NCI-H2107 treated with DMSO at 0.1 percent for 48 hours (cell line): ENCODE measurements around the gene HAUS7.

ENCODE experiments used
- DNase-seq: peaks from one replicate; lab custom pipeline; 2025; ENCODE audit not compliant: unreplicated experiment; lab: John Stamatoyannopoulos, UW

HAUS7 gene

DNA sequence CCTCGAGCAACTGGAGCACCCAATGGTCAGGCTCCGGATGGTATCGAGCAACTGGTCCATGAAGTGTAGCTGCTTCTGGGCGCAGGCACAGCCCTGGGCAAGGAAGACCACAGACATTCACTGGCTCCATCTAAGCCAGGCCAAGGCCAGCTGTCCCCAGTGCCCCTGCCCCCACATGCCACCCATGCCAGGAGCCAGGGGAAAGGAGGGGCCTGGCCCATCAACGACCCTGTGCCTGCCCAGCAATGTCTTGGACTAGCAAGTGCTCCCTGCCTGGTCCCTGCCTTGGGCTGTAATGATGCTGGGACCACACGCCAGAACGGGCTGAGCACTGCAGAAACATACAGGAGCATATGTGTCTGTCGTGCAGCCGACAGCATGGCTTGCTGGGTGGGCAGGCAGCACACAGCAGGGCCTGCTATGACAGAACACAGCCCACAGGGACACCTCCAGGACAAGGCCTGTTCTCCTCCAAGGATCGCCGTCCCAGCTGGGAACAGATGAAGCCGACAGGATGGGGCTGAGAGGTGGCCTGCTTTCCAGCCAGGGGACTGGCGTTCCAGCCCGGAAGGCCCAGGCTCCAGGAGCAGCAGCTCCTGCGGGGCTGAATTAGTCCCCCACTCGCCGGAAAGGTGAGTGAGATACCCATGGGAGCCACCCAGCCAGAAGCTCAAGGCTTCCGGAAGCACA lies 13.1 kb downstream of the HAUS7 start:
- DNase-seq = no peak

DNA sequence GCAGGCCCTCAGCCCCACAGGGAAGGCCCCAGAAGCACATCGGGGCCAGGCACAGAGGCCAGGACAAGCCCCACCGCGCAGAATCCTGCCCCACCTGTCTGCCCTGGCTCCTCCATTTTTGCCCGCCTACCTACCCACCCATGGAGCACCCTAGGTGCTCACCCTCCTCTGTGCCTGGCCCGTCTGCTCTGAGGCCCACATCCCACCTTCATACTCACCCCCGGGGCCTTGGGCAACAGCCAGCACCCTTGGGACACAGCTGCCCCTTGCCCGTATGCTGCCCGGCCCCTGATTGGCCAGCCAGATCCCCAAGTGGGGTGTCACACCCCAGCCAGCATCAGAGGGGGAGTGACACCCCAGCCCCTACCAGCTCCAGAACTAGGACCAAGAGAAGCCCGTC lies 13.7 kb downstream of the HAUS7 start:
- DNase-seq = no peak

DNA sequence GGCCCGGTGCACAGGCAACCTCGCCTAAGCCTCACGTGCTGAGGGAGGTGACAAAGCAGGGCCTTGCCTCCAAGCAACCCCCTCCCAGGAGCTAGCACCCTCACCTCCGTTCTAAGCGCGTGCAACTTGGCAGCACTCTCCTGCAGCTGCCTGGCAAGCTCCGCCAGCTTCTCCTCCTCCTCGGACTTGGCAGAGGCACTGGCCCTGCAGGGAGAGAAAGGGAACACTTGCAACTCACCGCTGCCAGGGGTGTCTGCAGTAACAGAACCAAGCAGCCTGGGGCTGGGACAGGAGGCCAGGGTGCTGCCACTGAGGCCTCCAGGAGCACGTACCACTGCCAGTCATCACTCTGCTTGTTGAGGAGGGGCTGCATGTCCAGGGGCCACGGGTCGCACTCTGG lies 14.2 kb downstream of the HAUS7 start:
- DNase-seq = no peak

DNA sequence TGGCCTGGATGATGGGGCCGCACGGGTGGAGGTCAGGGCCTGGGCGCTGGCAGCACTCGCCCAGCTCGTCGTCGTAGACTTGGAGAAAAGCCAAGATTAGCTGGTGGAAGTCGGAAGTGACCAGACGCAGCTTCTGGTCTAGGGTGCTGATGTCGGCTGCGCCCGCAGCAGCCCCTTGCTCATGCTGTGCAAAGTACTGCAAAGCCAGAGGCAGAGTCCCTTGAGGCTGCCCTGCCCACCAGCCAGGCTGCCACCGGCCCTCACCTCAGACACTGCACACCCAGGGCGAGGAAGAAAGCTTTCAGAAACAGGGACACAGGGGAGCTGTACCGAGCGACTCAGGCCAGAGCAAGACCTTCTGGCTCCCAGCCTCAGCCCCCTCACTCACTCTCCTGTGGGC lies 14.8 kb downstream of the HAUS7 start:
- DNase-seq = no peak

- DNase-seq = no peak
Measured at GRCh38 chrX:153454901-153455550, 15.3 kb downstream of the HAUS7 start.

DNA sequence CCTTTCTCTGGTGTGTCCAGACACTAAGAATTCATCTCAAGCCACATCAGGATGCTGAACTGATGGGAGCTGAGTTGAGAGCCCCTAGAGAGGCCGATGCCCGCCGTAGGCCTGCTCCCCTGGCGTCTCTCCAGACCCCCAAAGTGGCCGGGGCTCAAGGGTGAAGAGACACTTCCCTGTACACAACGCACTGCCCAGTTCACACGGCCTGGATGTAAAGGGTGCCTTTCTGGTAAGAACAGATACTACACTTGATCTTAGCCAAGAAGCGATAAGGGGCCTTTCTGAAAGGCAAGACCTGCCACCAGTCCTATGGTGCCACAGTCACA lies 19.5 kb downstream of the HAUS7 start:
- no peak for DNase-seq

- no peak for DNase-seq
Measured at GRCh38 chrX:153450114-153450948, 20.0 kb downstream of the HAUS7 start.

DNA sequence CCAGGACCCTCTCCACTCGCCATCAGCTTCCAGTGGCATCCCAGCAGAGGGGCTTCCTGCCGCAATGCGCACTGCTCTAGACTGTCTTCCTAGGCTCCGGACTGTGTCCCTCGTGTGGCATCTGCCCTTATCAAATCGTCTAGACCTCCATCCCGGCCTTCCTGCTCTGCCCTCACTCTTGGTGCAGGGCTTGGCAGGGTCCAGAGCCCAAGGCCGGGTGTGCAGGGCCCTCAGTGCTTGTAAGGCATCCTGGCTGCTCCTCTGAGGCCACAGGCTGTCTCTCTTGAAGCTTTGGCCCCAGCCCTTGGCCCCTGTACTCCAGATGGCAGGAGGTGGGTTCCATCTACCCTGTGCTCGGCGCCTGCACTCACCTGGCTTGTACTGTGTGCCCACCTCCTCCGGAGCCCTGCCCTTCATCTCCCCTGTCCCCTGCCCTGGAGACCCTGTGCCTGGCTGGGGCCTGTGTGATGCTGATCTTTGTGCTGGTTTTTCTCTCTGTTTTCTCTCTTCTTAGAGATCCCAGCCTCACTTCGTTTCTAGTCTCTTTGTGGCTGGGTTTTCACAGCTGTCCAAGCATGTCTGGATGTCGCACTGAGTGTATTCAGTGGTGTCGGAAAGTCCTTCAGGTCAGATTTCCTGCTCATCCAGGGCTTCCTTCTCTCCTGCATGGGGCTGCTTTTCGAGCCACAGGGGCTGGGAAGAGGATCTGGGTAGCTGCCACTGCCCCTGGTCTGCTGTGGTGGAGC lies 20.8 kb downstream of the HAUS7 start:
- DNase-seq = no peak

DNA sequence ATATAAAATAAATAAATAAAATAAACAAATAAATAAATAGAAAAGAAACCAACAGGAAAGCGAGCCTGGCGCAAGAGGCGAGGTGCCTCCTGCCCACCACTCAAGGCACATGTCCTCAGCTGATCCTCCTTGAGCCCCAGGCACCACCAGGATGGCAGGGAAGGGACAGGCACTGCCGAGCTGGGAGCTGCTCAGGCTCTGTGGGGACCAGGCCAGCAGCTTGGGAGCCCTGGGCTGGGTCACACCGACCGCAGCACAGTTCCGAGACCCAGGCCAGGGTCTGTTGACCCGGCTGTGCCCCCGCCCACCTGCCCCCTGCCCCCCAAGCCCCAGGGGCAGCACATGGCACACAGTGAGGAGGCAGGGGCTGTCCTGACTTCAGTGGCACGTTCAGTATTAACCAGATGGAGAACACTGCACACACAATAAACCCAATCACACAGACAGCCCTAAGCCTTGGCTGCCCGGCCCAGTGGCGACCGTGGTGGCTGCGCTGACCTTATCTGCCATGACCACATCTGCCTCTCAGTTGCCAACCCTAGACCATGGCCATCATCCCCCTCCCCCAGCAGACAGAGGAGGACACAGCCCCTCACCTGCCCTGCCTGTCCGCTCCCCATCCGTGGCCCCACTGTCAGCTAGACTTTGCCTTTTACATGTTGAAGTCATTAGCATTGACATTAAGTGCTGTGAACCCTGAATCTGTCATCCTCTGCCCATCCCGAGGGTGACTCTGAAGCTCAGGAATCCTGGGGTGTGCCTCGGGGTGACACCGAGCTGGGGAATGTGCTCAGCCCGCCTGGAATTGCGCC lies 21.6 kb downstream of the HAUS7 start:
- DNase-seq = no peak

DNA sequence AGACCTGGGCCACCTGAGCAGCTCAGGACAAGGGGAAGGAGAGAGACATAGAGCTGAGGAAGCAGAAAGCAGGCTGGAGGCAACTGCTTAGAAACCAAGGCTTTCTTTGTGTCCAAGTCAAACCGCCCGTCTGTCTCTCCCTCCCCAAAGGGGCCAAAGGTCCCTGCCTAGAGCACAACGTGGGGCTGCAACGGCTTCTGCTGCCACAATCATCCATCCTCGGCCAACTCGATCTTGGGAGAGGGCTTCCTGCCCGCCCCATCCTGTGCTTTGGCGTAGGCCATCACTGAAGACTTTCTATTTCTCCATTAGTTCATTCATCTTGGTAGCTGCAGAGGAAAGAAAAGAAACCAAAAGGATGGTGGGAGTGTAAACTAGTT lies 22.8 kb downstream of the HAUS7 start:
- DNase-seq = no peak

- no peak for DNase-seq
Measured at GRCh38 chrX:153446950-153447580, 23.3 kb downstream of the HAUS7 start.

DNA sequence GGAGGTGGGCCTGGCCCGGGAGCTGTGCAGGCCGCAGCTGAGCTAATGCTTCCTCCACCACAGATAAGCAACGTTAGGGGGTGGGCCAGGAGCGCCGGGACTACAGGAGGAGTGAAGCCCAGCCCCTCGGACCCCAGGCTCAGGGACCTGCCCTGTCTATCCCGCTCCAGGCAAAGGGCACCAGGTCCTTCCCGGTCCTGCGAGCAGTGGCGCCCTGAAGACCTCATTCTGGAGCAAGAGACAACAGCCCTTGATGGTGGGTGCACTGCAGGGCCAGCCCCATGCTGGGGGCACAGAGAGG lies 23.8 kb downstream of the HAUS7 start:
- no peak for DNase-seq

GRCh38 chrX:153445856-153446635 lies 24.3 kb downstream of the HAUS7 start, which contains the start of gene TREX2:
Gene TREX2, minus strand, starts transcription at chrX:153446056. Its CDS starts 626 bp downstream, at chrX:153445430.
- no peak for DNase-seq

DNA sequence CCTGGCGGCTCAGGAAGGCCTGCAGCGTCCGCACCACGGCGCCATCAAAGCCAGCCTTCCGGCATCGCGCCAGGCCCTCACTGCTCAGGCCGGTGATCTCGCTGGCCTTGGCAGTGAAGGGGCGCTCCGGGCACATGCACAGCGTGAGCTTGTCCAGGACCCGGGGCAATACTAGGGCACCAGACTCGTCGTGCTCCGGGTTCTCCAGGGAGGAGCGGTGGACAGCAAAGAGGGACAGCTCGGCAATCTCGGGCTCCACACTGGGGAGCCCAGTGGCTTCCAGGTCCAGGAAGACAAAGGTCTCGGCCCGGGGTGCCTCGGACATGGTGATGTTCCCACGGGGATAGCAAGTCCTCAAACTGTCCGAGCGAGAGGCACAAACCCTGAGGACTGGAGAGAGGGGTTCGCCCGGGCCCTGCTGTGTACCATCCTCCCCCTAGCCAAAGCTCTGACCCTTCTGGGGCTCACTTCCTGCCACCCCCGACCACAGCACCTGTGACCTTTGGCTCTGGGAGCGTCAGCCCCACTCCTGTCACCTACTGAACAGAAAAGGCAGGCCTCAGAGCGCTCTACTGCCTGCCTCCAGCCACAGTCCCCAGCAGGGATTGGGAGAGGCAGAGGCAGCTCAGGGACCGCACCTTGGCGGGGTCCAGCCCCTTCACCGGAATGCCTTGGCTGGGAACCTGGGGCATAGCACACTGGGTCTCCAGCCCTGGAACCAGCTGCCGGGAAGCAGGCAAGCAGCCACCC lies 25.1 kb downstream of the HAUS7 start:
- no peak for DNase-seq

GRCh38 chrX:153444333-153445011 lies 25.9 kb downstream of the HAUS7 start:
- no peak for DNase-seq

DNA sequence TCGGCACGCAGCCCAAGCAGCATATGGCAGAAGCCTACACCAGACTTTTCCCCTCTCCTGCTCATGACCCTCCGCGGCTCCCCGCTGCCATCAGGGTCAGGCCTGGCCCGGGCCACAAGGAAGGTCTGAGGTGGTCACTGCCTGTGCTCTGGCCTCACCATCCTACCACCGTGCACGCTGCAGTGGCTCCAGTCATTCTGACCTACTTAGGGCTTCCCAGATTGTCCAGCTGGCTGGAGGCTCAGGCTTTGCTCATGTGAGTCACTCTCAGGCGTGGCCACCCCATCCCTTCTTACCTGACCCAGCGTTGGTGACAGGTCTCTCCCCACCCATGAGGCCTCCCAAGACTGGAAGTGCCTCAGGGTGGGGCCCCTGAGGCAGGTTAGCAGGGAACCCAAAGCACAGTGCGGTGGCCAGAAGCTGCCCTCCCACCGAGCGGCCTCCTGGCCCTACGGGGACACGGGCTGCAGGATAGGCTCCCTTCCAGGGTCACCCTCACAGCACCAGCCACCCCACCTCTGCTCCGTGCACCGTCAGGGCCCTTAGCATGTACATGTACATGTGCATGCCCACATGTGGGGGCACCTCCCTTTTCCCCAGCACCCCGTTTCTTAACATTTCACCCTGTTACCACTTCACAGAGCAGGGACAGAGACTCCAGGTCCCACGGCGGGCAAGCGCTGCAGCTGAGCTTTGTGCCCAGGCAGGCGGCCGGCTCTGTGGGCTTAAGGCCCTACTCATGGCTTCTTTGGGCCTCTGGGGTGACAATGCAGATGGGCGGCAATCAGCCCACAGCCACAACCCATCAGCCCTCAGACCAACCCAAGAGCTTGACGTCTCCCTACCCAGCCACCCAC lies 26.7 kb downstream of the HAUS7 start:
- DNase-seq = no peak

- no peak for DNase-seq
Measured at GRCh38 chrX:153442463-153442862, 27.9 kb downstream of the HAUS7 start.
